ENCODE results near the gene MIA2. TPM values are rescaled to one million over a fixed set of nuclear protein-coding genes. Genes with fewer than 3 reads are reported as not detected.

The MIA2 gene
- total RNA-seq, 1 experiment from 2014 or later, result 15.0 TPM

- Histone ChIP-seq H3K79me1 (ENCODE audit: insufficient read depth, low read depth, low read length, poor library complexity, severe bottlenecking) (no peaks in the 10 kb centered on the region), H2AFZ (ENCODE audit: low read length) (no peak overlapping the region), H4K5ac (ENCODE audit: insufficient read length, low read depth, low read length) (no peak overlapping the region), H2AK5ac (ENCODE audit: insufficient read length, low read length) (no peak overlapping the region), H3K4me2 (ENCODE audit: insufficient read depth, insufficient read length, low read length) (no peak overlapping the region), H3K56ac (ENCODE audit: insufficient read length, low read depth, low read length) (no peak overlapping the region), H2BK20ac (ENCODE audit: low read depth, low read length, poor library complexity, severe bottlenecking) (no peak overlapping the region), H4K91ac (ENCODE audit: insufficient read length, low read depth, low read length) (no peak overlapping the region), H3K4ac (ENCODE audit: low read depth, low read length) (no peak overlapping the region), H2BK120ac (ENCODE audit: low read depth, low read length, poor library complexity, severe bottlenecking) (no peak overlapping the region), H3T11ph (ENCODE audit: low read length) (no peak overlapping the region), H2BK15ac (ENCODE audit: low read depth, low read length) (no peak overlapping the region), H4K8ac (replicated peaks; ENCODE audit: insufficient read length, low read depth, low read length) (no peak overlapping the region), H3K23me2 (ENCODE audit: insufficient read length, low read depth, low read length, poor library complexity, severe bottlenecking) (no peaks in the 10 kb centered on the region), H3K27me3 (ENCODE audit: insufficient read depth, low read length) (no peaks in the 10 kb centered on the region), H3K9ac (ENCODE audit: extremely low read depth, insufficient read length, low read length) (no peak overlapping the region), H3K18ac (ENCODE audit: insufficient read length, low read depth, low read length) (no peak overlapping the region), H2BK12ac (ENCODE audit: insufficient read length, low read depth, low read length) (no peak overlapping the region), H2BK5ac (ENCODE audit: insufficient read length, low read length) (no peak overlapping the region), H3K27ac (ENCODE audit: insufficient read length, low read depth, low read length) (no peak overlapping the region), H3K23ac (ENCODE audit: insufficient read length, low read depth, low read length) (no peak overlapping the region), H3K14ac (ENCODE audit: insufficient read depth, low read length) (no peak overlapping the region), H4K20me1 (ENCODE audit: control insufficient read depth, insufficient read depth, insufficient read length) (no peaks in the 10 kb centered on the region), H3K4me1 (ENCODE audit: insufficient read depth, low read length) (no peaks in the 10 kb centered on the region), H3K79me2 (ENCODE audit: insufficient read depth, low read length) (no peaks in the 10 kb centered on the region; the same call in 1 of the 2 replicates), H3K9me3 (ENCODE audit: control insufficient read depth, low read depth, low read length) (no peaks in the 10 kb centered on the region)
- TF ChIP-seq CTCF (conservative IDR thresholded peaks at IDR 0.05), result peak; percentile 27; the same call in 1 of the 3 replicates
- no peaks in the 10 kb centered on the region for H3K27me3 Mint-ChIP-seq (ENCODE audit: low read depth)
- peaks cover 0 to 2% of the 10 kb centered on the region in 2 experiments; a peak in 1 of 4 replicates for H3K4me1 Mint-ChIP-seq
- DNase-seq, result no peak
- H3K4me3 Mint-ChIP-seq, result no peak overlapping the region
- peaks cover 12 to 24% (median 18%) of the 10 kb centered on the region in 3 experiments for H3K36me3 Mint-ChIP-seq (ENCODE audit: insufficient read depth in 1 of 3, low read depth in 3 of 3)
- peaks cover 24 to 26% of the 10 kb centered on the region in 2 experiments for H3K9me3 Mint-ChIP-seq
- H3K27ac Mint-ChIP-seq, result no peak overlapping the region
- no CpG with 5 or more reads among the region's 1 CpG for WGBS (ENCODE audit: extremely low coverage, insufficient read length, low lambda C conversion rate)
Observed at GRCh38 chr14:39419272-39419671, 185.6 kb downstream of the MIA2 start.
